Thoracic aorta (tissue), 2 donors: ENCODE measurements around the gene RBFOX2. TPM values are rescaled to one million over a fixed set of nuclear protein-coding genes. Genes with fewer than 3 reads are reported as not detected.

Source experiments
- ATAC-seq: fragments of 150-250 bp; one replicate; pipeline ENCODE4 v1.8.0; 2017; ENCODE audit warnings: low read depth; ENCODE audit not compliant: insufficient number of reproducible peaks, low FRiP score
- DNase-seq: peaks from one replicate; pipeline ENCODE4 v3.0.0-alpha.2; 2020; ENCODE audit warnings: low spot score
- H3K27ac ChIP-seq, 2 donors: fragments of 200-600 bp; sonication (generic); 1 replicate in 1 of 2; 2 replicates in 1 of 2; pipeline ENCODE4 v1.5.1; 2016; ENCODE audit warnings: mild to moderate bottlenecking in 2 of 2, moderate library complexity in 2 of 2
- H3K27me3 ChIP-seq: fragments of 200-600 bp; sonication (generic); replicated peaks from 2 replicates; pipeline ENCODE4 v1.6.0; 2016; ENCODE audit warnings: mild to moderate bottlenecking; ENCODE audit not compliant: insufficient read depth
- H3K36me3 ChIP-seq: fragments of 200-600 bp; sonication (generic); one replicate; pipeline ENCODE4 v1.5.1; 2016
- H3K4me1 ChIP-seq, 2 donors: fragments of 200-600 bp; sonication (generic); 1 replicate in 1 of 2; 2 replicates in 1 of 2; pipeline versions ENCODE4 v1.5.1 to v1.6.0; 2016; ENCODE audit warnings: low read depth in 2 of 2, mild to moderate bottlenecking in 1 of 2; ENCODE audit not compliant: control insufficient read depth in 1 of 2
- H3K4me3 ChIP-seq: fragments of 200-600 bp; sonication (generic); 2 replicates; pipeline ENCODE4 v1.5.1; 2016; ENCODE audit warnings: mild to moderate bottlenecking
- H3K9me3 ChIP-seq: fragments of 200-600 bp; sonication (generic); 2 replicates; pipeline ENCODE4 v1.5.1; 2016
- total RNA-seq, 2 donors: library from RNA; depleted of rRNA; stranded (reverse); fragments of >200 nt; gene quantifications; one replicate each; pipeline versions ENCODE4 v1.1.0 to v1.2.3, GENCODE V29; 2016
- TF ChIP-seq, protein P1 (sequence below): fragments of 200-600 bp; sonication (generic); IDR thresholded peaks from one replicate; pipeline ENCODE4 v1.5.1; 2019; ENCODE audit warnings: antibody characterized with exemption

Gene RBFOX2
- total RNA-seq, 2 donors from 2014 or later: 117 to 143 TPM

DNA sequence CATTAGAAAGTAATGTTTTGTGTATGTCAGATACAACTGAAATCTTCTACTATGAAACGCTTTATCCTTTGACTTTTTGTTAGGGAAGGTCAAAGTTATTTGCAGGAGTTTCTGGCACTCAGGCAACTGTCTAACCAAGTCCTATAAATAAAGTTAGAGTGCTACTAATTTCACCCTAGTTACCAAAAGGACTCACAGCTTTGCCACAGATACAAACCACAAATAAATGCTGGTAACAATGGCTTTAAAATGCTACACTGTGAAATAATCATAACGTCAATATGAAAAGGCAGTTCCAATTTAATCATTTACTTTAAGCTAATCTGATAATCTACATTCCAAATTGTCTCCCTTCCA is 124.3 kb downstream of the RBFOX2 start:
- Histone ChIP-seq H3K4me1 (peaks cover 0 to 35% of the 10 kb centered on the region in 2 donors), H3K9me3 (no peaks in the 10 kb centered on the region), H3K27ac (no peak overlapping the region), H3K36me3 (no peaks in the 10 kb centered on the region), H3K4me3 (no peak overlapping the region), H3K27me3 (no peaks in the 10 kb centered on the region)
- TF ChIP-seq, protein P1, sequence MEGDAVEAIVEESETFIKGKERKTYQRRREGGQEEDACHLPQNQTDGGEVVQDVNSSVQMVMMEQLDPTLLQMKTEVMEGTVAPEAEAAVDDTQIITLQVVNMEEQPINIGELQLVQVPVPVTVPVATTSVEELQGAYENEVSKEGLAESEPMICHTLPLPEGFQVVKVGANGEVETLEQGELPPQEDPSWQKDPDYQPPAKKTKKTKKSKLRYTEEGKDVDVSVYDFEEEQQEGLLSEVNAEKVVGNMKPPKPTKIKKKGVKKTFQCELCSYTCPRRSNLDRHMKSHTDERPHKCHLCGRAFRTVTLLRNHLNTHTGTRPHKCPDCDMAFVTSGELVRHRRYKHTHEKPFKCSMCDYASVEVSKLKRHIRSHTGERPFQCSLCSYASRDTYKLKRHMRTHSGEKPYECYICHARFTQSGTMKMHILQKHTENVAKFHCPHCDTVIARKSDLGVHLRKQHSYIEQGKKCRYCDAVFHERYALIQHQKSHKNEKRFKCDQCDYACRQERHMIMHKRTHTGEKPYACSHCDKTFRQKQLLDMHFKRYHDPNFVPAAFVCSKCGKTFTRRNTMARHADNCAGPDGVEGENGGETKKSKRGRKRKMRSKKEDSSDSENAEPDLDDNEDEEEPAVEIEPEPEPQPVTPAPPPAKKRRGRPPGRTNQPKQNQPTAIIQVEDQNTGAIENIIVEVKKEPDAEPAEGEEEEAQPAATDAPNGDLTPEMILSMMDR: no peak
- ATAC-seq (no peak), DNase-seq (no peak)

DNA sequence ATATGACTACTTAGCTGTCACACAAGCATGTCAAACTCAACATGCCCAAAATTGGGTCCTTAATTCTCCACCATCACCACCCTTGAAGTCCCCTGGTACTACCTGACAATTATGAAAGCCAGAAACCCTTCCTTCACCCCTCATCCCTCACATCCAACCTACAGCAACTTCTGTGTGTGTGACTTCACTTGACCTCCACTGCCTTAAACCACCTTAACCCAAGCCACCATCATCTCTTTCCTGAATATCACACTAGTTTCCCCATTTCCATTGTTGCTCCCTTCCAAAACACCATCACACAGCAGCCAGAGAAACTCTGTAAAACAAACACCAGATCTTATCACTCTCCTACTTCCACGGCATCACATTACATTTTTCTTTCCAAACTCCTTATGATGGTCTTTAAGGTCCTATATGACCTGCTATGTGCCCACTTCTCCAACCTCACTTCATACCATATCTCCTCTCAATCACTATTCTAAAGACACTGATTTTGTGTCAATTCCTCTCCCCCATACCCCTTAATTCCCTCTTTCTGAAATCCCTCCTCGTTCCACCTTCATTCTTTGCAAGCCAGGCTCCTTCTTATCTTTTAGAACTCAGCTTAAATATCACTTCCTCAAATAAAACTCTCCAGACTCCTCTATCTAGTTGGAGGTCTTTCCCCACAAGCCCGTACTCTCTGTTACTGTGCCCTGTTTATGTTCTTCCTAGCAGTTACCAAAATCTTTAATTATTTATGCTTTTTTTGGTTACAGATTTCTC is 124.9 kb downstream of the RBFOX2 start:
- DNase-seq: no peak
- Histone ChIP-seq H3K9me3 (no peaks in the 10 kb centered on the region), H3K27ac (no peak overlapping the region), H3K27me3 (no peaks in the 10 kb centered on the region), H3K36me3 (no peaks in the 10 kb centered on the region), H3K4me1 (peaks cover 0 to 36% of the 10 kb centered on the region in 2 donors), H3K4me3 (no peak overlapping the region)
- ATAC-seq: no peak
- TF ChIP-seq, protein P1: no peak

DNA sequence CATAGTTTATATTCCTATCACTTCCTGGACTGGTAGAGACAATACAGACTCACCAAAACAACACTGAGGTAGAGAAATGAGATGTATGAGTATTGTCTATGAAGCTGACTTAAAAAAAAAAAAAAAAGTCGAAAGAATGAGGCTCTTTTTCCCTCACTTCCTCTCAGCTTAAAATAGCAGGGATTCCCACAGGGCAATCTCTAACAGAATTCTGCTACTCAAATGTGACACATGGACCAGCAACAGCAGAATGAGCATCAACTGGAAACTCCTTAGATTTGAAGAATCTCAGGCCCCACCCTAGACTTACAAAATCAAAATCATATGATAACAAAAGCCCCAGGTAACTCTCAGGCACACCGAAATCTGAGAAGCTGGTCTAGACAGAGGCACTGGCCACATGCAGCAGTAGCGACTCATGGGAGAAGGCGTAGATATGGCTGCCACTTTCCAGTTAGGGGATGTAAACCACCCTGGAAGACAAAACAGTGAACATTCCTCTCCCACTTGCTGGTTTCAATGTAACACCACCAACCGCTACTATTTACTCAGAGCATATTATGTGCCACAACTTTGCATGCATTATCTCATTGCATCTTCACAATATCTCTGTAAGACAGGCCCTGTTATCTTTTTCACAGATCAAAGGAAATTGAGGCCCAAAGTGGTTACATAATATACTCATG is 128.0 kb downstream of the RBFOX2 start:
- H3K4me1 ChIP-seq: peaks cover 2 to 44% of the 10 kb centered on the region in 2 donors
- no peaks in the 10 kb centered on the region for H3K36me3 ChIP-seq
- no peak for ATAC-seq
- H3K4me3 ChIP-seq: no peak overlapping the region
- no peak overlapping the region for H3K27ac ChIP-seq
- H3K9me3 ChIP-seq: no peaks in the 10 kb centered on the region
- DNase-seq: no peak
- TF ChIP-seq, protein P1: no peak
- no peaks in the 10 kb centered on the region for H3K27me3 ChIP-seq

DNA sequence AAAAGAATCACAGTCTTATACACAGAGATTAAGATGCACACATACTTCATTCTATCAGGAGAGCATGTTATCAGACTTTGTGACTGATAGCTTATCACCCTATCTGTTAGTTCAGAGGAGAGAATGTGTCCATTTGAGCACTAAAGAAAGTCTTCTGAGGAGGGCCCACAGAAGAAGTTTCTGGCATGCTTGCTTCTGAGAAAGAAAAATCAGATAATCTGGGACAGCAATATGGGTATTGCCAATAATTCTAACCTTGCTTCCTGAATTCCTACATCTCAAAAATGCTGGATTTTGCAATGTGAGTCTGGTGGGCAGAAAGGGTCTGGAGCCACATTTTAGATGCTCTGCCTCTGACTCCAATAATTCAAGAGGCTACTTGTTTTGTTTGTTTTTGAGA is 128.9 kb downstream of the RBFOX2 start:
- no peak for DNase-seq
- H3K36me3 ChIP-seq: no peaks in the 10 kb centered on the region
- no peak for ATAC-seq
- no peaks in the 10 kb centered on the region for H3K27me3 ChIP-seq
- TF ChIP-seq, protein P1: no peak
- no peaks in the 10 kb centered on the region for H3K9me3 ChIP-seq
- H3K27ac ChIP-seq: no peak overlapping the region
- peaks cover 6 to 51% of the 10 kb centered on the region in 2 donors for H3K4me1 ChIP-seq
- no peak overlapping the region for H3K4me3 ChIP-seq

DNA sequence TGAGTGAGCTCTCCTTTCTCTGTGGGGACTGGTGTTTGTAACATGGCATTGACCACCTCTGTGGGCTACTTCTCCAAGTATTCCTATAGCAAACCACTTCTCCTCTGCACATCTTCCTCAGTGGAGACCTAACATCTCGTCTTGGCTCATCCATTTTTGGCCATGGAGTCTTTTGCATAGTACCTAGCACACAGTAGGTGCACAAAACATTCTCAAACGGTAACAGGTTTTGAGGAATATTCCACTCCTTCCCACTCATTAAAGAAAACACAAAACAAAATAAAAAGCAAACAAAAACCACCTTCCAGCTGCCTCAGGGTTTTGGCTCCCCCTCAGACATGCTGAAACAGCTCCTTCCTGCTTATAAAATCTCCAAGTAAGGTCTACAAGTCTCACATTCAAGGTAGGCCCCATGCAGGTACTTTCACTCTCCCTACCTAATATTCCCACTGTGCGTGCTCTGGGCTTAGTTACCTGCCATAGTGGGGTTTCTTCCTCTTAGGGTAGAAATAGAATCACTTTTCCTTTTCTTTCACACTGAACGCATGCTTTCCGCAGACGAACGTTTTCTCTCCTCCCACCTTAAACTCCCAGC is 132.4 kb downstream of the RBFOX2 start:
- Histone ChIP-seq H3K27me3 (no peaks in the 10 kb centered on the region), H3K4me1 (peaks cover 9 to 50% of the 10 kb centered on the region in 2 donors), H3K4me3 (no peak overlapping the region), H3K27ac (peak overlapping the region in 1 of 2 donors; percentile 86), H3K36me3 (no peaks in the 10 kb centered on the region), H3K9me3 (no peaks in the 10 kb centered on the region)
- no peak for DNase-seq
- TF ChIP-seq, protein P1: no peak
- no peak for ATAC-seq
